Measurements from ENCODE around the gene AK5. TPM values are rescaled to one million over a fixed set of nuclear protein-coding genes. Genes with fewer than 3 reads are reported as not detected.

AK5 gene
- total and polyA plus RNA-seq, 2 experiments from 2014 or later: 8.8 to 12.2 TPM

DNA sequence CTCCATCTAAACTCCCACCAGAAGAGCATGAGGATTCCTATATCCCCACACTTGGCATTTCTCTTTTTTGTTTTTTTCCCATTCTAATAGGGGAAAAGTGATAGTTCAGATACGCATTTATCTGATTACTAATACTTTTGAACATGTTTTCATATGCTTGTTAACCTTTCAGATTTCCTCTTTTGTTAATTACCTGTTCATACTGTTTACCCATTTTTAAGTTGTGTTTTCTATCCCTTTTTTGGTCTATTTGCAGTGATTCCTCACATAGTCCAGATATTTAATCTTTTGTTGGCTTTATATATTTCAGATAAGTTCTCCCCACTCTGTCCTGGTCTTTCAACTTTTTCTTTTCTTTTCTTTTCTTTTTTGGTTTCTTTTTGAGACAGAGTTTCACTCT, 49.0 kb upstream of the AK5 start:
- H3F3A ChIP-seq (replicated peaks; ENCODE audit: low read depth): no peaks in the 10 kb centered on the region
- H3K4me3 ChIP-seq: no peak overlapping the region
- no peak overlapping the region for H3K4me3 Mint-ChIP-seq
- no peaks in the 10 kb centered on the region for H4K20me1 ChIP-seq (replicated peaks; ENCODE audit: insufficient read depth)
- H3K9me2 ChIP-seq (ENCODE audit: insufficient read depth): no peaks in the 10 kb centered on the region; the same call in 1 of the 2 replicates
- DNase-seq (ENCODE audit: low spot score): no peak
- no peaks in the 10 kb centered on the region for H3K4me1 ChIP-seq (ENCODE audit: insufficient read depth)
- no peaks in the 10 kb centered on the region; the same call in 2 of the 3 replicates for H3K4me1 Mint-ChIP-seq
- no peak overlapping the region for H2AFZ ChIP-seq
- no peak overlapping the region for H3K27ac Mint-ChIP-seq
- H3K27me3 ChIP-seq (ENCODE audit: insufficient read depth): no peaks in the 10 kb centered on the region
- H3K79me2 ChIP-seq (replicated peaks; ENCODE audit: insufficient read depth): no peaks in the 10 kb centered on the region
- no peak for ATAC-seq
- TF ChIP-seq, protein P1, sequence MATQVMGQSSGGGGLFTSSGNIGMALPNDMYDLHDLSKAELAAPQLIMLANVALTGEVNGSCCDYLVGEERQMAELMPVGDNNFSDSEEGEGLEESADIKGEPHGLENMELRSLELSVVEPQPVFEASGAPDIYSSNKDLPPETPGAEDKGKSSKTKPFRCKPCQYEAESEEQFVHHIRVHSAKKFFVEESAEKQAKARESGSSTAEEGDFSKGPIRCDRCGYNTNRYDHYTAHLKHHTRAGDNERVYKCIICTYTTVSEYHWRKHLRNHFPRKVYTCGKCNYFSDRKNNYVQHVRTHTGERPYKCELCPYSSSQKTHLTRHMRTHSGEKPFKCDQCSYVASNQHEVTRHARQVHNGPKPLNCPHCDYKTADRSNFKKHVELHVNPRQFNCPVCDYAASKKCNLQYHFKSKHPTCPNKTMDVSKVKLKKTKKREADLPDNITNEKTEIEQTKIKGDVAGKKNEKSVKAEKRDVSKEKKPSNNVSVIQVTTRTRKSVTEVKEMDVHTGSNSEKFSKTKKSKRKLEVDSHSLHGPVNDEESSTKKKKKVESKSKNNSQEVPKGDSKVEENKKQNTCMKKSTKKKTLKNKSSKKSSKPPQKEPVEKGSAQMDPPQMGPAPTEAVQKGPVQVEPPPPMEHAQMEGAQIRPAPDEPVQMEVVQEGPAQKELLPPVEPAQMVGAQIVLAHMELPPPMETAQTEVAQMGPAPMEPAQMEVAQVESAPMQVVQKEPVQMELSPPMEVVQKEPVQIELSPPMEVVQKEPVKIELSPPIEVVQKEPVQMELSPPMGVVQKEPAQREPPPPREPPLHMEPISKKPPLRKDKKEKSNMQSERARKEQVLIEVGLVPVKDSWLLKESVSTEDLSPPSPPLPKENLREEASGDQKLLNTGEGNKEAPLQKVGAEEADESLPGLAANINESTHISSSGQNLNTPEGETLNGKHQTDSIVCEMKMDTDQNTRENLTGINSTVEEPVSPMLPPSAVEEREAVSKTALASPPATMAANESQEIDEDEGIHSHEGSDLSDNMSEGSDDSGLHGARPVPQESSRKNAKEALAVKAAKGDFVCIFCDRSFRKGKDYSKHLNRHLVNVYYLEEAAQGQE (IDR thresholded peaks at IDR 0.05; ENCODE audit: unreplicated experiment): no peak
- TF ChIP-seq EZH2phosphoT487 (IDR thresholded peaks at IDR 0.05; ENCODE audit: unreplicated experiment) (no peak), ZNF114 (CRISPR knock-in tag; IDR thresholded peaks at IDR 0.05) (no peak), JUNB (IDR thresholded peaks at IDR 0.05; ENCODE audit: unreplicated experiment) (no peak), STAT1 (IDR thresholded peaks at IDR 0.05; ENCODE audit: unreplicated experiment) (no peak), NANOG (IDR thresholded peaks at IDR 0.05; ENCODE audit: borderline replicate concordance) (no peak), ZNF331 (CRISPR knock-in tag; IDR thresholded peaks at IDR 0.05; ENCODE audit: low read depth) (no peak), EZH2 (IDR thresholded peaks at IDR 0.05; ENCODE audit: low read depth, unreplicated experiment) (no peak), CREB1 (CRISPR knock-in tag; IDR thresholded peaks at IDR 0.05; ENCODE audit: low read depth) (no peak), POLR2AphosphoS5 (IDR thresholded peaks at IDR 0.05; ENCODE audit: low read depth) (no peak)
- TF ChIP-seq, protein P2, sequence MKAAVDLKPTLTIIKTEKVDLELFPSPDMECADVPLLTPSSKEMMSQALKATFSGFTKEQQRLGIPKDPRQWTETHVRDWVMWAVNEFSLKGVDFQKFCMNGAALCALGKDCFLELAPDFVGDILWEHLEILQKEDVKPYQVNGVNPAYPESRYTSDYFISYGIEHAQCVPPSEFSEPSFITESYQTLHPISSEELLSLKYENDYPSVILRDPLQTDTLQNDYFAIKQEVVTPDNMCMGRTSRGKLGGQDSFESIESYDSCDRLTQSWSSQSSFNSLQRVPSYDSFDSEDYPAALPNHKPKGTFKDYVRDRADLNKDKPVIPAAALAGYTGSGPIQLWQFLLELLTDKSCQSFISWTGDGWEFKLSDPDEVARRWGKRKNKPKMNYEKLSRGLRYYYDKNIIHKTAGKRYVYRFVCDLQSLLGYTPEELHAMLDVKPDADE (IDR thresholded peaks at IDR 0.05): no peak
- TF ChIP-seq, protein P3, sequence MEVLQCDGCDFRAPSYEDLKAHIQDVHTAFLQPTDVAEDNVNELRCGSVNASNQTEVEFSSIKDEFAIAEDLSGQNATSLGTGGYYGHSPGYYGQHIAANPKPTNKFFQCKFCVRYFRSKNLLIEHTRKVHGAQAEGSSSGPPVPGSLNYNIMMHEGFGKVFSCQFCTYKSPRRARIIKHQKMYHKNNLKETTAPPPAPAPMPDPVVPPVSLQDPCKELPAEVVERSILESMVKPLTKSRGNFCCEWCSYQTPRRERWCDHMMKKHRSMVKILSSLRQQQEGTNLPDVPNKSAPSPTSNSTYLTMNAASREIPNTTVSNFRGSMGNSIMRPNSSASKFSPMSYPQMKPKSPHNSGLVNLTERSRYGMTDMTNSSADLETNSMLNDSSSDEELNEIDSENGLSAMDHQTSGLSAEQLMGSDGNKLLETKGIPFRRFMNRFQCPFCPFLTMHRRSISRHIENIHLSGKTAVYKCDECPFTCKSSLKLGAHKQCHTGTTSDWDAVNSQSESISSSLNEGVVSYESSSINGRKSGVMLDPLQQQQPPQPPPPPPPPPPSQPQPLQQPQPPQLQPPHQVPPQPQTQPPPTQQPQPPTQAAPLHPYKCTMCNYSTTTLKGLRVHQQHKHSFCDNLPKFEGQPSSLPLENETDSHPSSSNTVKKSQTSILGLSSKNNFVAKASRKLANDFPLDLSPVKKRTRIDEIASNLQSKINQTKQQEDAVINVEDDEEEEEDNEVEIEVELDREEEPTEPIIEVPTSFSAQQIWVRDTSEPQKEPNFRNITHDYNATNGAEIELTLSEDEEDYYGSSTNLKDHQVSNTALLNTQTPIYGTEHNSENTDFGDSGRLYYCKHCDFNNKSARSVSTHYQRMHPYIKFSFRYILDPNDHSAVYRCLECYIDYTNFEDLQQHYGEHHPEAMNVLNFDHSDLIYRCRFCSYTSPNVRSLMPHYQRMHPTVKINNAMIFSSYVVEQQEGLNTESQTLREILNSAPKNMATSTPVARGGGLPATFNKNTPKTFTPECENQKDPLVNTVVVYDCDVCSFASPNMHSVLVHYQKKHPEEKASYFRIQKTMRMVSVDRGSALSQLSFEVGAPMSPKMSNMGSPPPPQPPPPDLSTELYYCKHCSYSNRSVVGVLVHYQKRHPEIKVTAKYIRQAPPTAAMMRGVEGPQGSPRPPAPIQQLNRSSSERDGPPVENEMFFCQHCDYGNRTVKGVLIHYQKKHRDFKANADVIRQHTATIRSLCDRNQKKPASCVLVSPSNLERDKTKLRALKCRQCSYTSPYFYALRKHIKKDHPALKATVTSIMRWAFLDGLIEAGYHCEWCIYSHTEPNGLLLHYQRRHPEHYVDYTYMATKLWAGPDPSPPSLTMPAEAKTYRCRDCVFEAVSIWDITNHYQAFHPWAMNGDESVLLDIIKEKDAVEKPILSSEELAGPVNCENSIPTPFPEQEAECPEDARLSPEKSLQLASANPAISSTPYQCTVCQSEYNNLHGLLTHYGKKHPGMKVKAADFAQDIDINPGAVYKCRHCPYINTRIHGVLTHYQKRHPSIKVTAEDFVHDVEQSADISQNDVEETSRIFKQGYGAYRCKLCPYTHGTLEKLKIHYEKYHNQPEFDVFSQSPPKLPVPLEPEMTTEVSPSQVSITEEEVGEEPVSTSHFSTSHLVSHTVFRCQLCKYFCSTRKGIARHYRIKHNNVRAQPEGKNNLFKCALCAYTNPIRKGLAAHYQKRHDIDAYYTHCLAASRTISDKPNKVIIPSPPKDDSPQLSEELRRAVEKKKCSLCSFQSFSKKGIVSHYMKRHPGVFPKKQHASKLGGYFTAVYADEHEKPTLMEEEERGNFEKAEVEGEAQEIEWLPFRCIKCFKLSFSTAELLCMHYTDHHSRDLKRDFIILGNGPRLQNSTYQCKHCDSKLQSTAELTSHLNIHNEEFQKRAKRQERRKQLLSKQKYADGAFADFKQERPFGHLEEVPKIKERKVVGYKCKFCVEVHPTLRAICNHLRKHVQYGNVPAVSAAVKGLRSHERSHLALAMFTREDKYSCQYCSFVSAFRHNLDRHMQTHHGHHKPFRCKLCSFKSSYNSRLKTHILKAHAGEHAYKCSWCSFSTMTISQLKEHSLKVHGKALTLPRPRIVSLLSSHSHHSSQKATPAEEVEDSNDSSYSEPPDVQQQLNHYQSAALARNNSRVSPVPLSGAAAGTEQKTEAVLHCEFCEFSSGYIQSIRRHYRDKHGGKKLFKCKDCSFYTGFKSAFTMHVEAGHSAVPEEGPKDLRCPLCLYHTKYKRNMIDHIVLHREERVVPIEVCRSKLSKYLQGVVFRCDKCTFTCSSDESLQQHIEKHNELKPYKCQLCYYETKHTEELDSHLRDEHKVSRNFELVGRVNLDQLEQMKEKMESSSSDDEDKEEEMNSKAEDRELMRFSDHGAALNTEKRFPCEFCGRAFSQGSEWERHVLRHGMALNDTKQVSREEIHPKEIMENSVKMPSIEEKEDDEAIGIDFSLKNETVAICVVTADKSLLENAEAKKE (CRISPR knock-in tag; IDR thresholded peaks at IDR 0.05): no peak
- TF ChIP-seq, protein P4, sequence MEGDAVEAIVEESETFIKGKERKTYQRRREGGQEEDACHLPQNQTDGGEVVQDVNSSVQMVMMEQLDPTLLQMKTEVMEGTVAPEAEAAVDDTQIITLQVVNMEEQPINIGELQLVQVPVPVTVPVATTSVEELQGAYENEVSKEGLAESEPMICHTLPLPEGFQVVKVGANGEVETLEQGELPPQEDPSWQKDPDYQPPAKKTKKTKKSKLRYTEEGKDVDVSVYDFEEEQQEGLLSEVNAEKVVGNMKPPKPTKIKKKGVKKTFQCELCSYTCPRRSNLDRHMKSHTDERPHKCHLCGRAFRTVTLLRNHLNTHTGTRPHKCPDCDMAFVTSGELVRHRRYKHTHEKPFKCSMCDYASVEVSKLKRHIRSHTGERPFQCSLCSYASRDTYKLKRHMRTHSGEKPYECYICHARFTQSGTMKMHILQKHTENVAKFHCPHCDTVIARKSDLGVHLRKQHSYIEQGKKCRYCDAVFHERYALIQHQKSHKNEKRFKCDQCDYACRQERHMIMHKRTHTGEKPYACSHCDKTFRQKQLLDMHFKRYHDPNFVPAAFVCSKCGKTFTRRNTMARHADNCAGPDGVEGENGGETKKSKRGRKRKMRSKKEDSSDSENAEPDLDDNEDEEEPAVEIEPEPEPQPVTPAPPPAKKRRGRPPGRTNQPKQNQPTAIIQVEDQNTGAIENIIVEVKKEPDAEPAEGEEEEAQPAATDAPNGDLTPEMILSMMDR (conservative IDR thresholded peaks at IDR 0.05; ENCODE audit: low read depth in 2 of 2): no peak
- no peak overlapping the region for H3K4me2 ChIP-seq
- peaks cover 16% of the 10 kb centered on the region; the same call in 2 of the 3 replicates for H3K36me3 Mint-ChIP-seq (ENCODE audit: low read depth)
- no peak overlapping the region for H3K27ac ChIP-seq (ENCODE audit: low read depth)
- no peaks in the 10 kb centered on the region for H3K27me3 Mint-ChIP-seq (ENCODE audit: insufficient read depth, low read depth, poor library complexity)
- no peaks in the 10 kb centered on the region; the same call in 2 of the 3 replicates for H3K9me3 Mint-ChIP-seq
- no peaks in the 10 kb centered on the region for H3K36me3 ChIP-seq (ENCODE audit: insufficient read depth)

All from GM23338 (cell line).